Ishikawa (cell line): Measurements from ENCODE around the gene ATP1A1.

Experiments
- CEBPB ChIP-seq: IDR thresholded peaks from 2 replicates; pipeline ENCODE4 v1.6.1; 2012
- CREB1 ChIP-seq: IDR thresholded peaks from 2 replicates; pipeline ENCODE4 v1.6.1; 2012; ENCODE audit warnings: low read depth
- EGR1 ChIP-seq: IDR thresholded peaks from 2 replicates; pipeline ENCODE4 v1.6.1; 2012
- EP300 ChIP-seq: IDR thresholded peaks from 2 replicates; pipeline ENCODE4 v1.6.1; 2012; ENCODE audit warnings: borderline replicate concordance
- FOXM1 ChIP-seq: IDR thresholded peaks from 2 replicates; pipeline ENCODE4 v1.6.1; 2012; ENCODE audit warnings: low read depth, borderline replicate concordance
- MAX ChIP-seq: IDR thresholded peaks from 2 replicates; pipeline ENCODE4 v1.6.1; 2012
- NFIC ChIP-seq: IDR thresholded peaks from 2 replicates; pipeline ENCODE4 v1.6.1; 2012
- RAD21 ChIP-seq: IDR thresholded peaks from 2 replicates; pipeline ENCODE4 v1.6.1; 2012; ENCODE audit warnings: low read depth
- REST ChIP-seq: IDR thresholded peaks from 2 replicates; pipeline ENCODE4 v1.6.1; 2012; ENCODE audit warnings: low read depth, mild to moderate bottlenecking
- TAF1 ChIP-seq: IDR thresholded peaks from 2 replicates; pipeline ENCODE4 v1.6.1; 2012; ENCODE audit warnings: low read depth, mild to moderate bottlenecking
- TCF12 ChIP-seq: IDR thresholded peaks from 2 replicates; pipeline ENCODE4 v1.6.1; 2012; ENCODE audit warnings: low read depth
- TEAD4 ChIP-seq: IDR thresholded peaks from 2 replicates; pipeline ENCODE4 v1.6.1; 2012
- USF1 ChIP-seq: IDR thresholded peaks from 2 replicates; pipeline ENCODE4 v1.6.1; 2012
- YY1 ChIP-seq: IDR thresholded peaks from 2 replicates; pipeline ENCODE4 v1.6.1; 2012; ENCODE audit warnings: low read depth
- ZBTB7A ChIP-seq: IDR thresholded peaks from 2 replicates; pipeline ENCODE4 v1.6.1; 2012; ENCODE audit warnings: low read depth

The ATP1A1 gene

GRCh38 chr1:116367256-116367945 lies 5.6 kb upstream of the ATP1A1 start:
- TF ChIP-seq ZBTB7A (no peak), TEAD4 (no peak), EP300 (no peak), NFIC (no peak), USF1 (no peak), TCF12 (no peak), RAD21 (no peak), YY1 (no peak), TAF1 (no peak), MAX (no peak), REST (no peak), FOXM1 (no peak), EGR1 (no peak), CREB1 (no peak), CEBPB (no peak)

GRCh38 chr1:116368241-116368640 lies 4.8 kb upstream of the ATP1A1 start:
- TF ChIP-seq CREB1, result no peak
- no peak for TF ChIP-seq TCF12
- no peak for TF ChIP-seq CEBPB
- TF ChIP-seq MAX, result no peak
- no peak for TF ChIP-seq TEAD4
- no peak for TF ChIP-seq ZBTB7A
- TF ChIP-seq NFIC, result no peak
- TF ChIP-seq RAD21, result no peak
- TF ChIP-seq YY1, result no peak
- no peak for TF ChIP-seq EP300
- no peak for TF ChIP-seq USF1
- TF ChIP-seq EGR1, result no peak
- TF ChIP-seq TAF1, result no peak
- no peak for TF ChIP-seq REST
- no peak for TF ChIP-seq FOXM1

- TF ChIP-seq MAX, result no peak
- no peak for TF ChIP-seq USF1
- no peak for TF ChIP-seq NFIC
- TF ChIP-seq ZBTB7A, result no peak
- TF ChIP-seq EGR1, result no peak
- no peak for TF ChIP-seq REST
- TF ChIP-seq EP300, result no peak
- TF ChIP-seq TCF12, result no peak
- no peak for TF ChIP-seq RAD21
- TF ChIP-seq FOXM1, result no peak
- TF ChIP-seq YY1, result no peak
- TF ChIP-seq TAF1, result no peak
- TF ChIP-seq CREB1, result no peak
- TF ChIP-seq CEBPB, result no peak
- no peak for TF ChIP-seq TEAD4
These were observed 2.9 kb upstream of the ATP1A1 start for GRCh38 chr1:116370181-116370580.

- no peak for TF ChIP-seq TEAD4
- TF ChIP-seq FOXM1, result no peak
- TF ChIP-seq TCF12, result no peak
- TF ChIP-seq EGR1, result no peak
- no peak for TF ChIP-seq USF1
- no peak for TF ChIP-seq TAF1
- no peak for TF ChIP-seq ZBTB7A
- TF ChIP-seq REST, result no peak
- no peak for TF ChIP-seq CEBPB
- TF ChIP-seq MAX, result no peak
- TF ChIP-seq EP300, result no peak
- TF ChIP-seq RAD21, result no peak
These were observed 1.3 kb upstream of the ATP1A1 start for GRCh38 chr1:116371752-116372151.
